ENCODE results near the gene LIF. TPM values are rescaled to one million over a fixed set of nuclear protein-coding genes. Genes with fewer than 3 reads are reported as not detected.
A peak's percentile ranks its signal among the peaks of the same experiment; 100 is the strongest.

Gene LIF
- total RNA-seq, 4 donors from 2014 or later, result 0.30 to 0.84 (median 0.72) TPM

DNA sequence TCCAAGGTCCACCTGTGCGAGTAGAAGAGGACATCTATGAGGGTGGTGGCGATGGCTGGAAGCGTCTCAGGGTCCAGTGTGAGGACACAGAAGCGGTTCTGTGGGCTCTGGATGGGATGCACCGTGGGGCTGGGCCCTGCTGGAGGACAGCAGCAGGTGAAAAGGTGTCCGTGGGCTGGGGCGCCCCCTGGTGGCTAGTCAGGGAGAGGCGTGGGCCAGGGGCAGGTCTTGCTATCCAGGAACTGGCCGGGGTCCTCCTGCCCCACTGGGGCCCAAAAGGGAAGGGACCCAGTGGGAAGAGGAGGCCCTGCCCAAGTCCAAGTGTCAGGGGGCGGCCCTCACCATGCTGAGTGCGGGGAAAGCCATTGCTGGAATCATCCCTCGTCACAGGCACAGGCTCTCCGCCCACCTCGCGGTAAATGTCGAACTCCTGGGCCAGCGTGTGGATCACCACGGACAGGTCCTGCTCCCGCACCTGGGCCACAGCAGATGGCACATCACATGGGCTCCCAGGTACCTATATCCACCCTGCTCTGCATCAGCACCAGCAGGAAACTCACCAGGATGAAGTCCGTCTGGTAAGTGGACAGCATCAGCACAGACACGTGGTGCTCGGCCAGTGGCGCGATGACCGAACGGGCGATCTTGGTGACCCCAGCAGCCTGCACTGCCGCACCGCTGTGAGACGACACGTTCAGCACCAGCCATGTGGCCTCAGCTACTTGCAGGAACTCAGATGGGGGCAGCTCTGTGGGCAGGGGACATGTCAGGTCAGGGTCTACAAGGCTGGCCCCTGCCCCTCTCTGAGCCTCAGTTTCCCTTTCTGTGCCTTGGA lies 40.5 kb upstream of the LIF start:
- H3K27me3 ChIP-seq, result no peaks in the 10 kb centered on the region
- peaks cover 7 to 53% (median 25%) of the 10 kb centered on the region in 4 donors for H3K4me1 ChIP-seq
- peaks cover 0 to 51% (median 0%) of the 10 kb centered on the region in 3 donors for H3K36me3 ChIP-seq
- no peak for TF ChIP-seq POLR2A (IDR thresholded peaks at IDR 0.05)
- no peak for TF ChIP-seq EP300 (IDR thresholded peaks at IDR 0.05)
- TF ChIP-seq, protein P1, sequence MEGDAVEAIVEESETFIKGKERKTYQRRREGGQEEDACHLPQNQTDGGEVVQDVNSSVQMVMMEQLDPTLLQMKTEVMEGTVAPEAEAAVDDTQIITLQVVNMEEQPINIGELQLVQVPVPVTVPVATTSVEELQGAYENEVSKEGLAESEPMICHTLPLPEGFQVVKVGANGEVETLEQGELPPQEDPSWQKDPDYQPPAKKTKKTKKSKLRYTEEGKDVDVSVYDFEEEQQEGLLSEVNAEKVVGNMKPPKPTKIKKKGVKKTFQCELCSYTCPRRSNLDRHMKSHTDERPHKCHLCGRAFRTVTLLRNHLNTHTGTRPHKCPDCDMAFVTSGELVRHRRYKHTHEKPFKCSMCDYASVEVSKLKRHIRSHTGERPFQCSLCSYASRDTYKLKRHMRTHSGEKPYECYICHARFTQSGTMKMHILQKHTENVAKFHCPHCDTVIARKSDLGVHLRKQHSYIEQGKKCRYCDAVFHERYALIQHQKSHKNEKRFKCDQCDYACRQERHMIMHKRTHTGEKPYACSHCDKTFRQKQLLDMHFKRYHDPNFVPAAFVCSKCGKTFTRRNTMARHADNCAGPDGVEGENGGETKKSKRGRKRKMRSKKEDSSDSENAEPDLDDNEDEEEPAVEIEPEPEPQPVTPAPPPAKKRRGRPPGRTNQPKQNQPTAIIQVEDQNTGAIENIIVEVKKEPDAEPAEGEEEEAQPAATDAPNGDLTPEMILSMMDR (IDR thresholded peaks at IDR 0.05), result peak; percentile 77 to 95 (median 91)
- peak overlapping the region in 3 of 4 donors; percentile 25 to 94 (median 93) for H3K27ac ChIP-seq
- no peak overlapping the region for H3K4me3 ChIP-seq
- DNase-seq (ENCODE audit: low spot score in 2 of 2), result peak in 1 of 2 donors; percentile 54
- no peaks in the 10 kb centered on the region for H3K9me3 ChIP-seq
- 43 to 59% methylated on average over 14 to 20 of the region's 31 CpGs for WGBS, 2 donors

DNA sequence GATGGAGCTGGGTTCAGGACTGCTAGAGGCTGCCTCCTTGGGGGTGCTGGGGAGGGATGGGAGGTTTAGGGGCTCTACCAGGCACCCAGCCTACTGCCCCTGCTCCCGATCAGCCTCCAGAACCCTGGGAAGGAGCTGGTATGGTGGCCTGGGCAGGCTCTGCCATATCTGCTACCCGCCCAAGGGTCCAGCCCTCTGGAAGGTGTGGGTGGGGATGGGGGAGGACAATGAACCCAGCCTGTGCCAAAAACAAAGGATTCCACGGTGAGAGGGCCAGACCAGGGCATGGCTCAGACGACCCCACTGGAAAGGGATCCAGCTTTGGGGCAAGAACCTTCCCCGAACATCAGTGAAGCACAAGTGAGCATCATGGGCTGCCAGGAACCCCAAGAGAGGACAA lies 39.8 kb upstream of the LIF start:
- 73% methylated on average over 5 of the region's 5 CpGs for WGBS, 2 donors
- Histone ChIP-seq H3K36me3 (peaks cover 0 to 49% (median 0%) of the 10 kb centered on the region in 3 donors), H3K27ac (no peak overlapping the region), H3K9me3 (no peaks in the 10 kb centered on the region), H3K4me1 (peaks cover 3 to 46% (median 18%) of the 10 kb centered on the region in 4 donors), H3K27me3 (no peaks in the 10 kb centered on the region), H3K4me3 (no peak overlapping the region)
- TF ChIP-seq EP300 (IDR thresholded peaks at IDR 0.05) (no peak), POLR2A (IDR thresholded peaks at IDR 0.05) (no peak)
- DNase-seq (ENCODE audit: low spot score in 2 of 2), result no peak

DNA sequence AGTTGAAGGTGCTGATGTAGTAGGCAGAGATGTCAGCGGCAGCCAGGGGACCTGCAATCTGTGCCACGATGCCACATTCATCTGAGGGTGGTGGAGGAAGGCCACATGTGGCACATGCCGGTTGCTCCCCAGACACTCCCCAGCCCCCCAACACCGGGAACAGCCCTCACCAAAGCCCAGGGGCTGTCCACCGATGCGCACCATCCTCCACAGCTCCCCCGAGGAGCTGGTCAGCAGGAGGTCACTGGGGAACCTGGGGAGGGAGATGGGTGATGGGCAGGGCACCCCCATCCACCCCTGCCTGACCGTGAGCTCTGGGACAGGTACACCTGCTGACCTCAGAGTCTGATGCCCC lies 39.3 kb upstream of the LIF start:
- no peaks in the 10 kb centered on the region for H3K27me3 ChIP-seq
- no peaks in the 10 kb centered on the region for H3K9me3 ChIP-seq
- H3K4me1 ChIP-seq, result peaks cover 0 to 41% (median 13%) of the 10 kb centered on the region in 4 donors
- peaks cover 0 to 49% (median 0%) of the 10 kb centered on the region in 3 donors for H3K36me3 ChIP-seq
- DNase-seq (ENCODE audit: low spot score in 2 of 2), result no peak
- TF ChIP-seq POLR2A (IDR thresholded peaks at IDR 0.05) (no peak), EP300 (IDR thresholded peaks at IDR 0.05) (no peak)
- TF ChIP-seq, protein P1 (IDR thresholded peaks at IDR 0.05), result no peak
- H3K4me3 ChIP-seq, result no peak overlapping the region
- H3K27ac ChIP-seq, result no peak overlapping the region
- 89% methylated on average over 4 of the region's 8 CpGs; no CpG with 5 or more reads in 1 of the 2 donors for WGBS, 2 donors

DNA sequence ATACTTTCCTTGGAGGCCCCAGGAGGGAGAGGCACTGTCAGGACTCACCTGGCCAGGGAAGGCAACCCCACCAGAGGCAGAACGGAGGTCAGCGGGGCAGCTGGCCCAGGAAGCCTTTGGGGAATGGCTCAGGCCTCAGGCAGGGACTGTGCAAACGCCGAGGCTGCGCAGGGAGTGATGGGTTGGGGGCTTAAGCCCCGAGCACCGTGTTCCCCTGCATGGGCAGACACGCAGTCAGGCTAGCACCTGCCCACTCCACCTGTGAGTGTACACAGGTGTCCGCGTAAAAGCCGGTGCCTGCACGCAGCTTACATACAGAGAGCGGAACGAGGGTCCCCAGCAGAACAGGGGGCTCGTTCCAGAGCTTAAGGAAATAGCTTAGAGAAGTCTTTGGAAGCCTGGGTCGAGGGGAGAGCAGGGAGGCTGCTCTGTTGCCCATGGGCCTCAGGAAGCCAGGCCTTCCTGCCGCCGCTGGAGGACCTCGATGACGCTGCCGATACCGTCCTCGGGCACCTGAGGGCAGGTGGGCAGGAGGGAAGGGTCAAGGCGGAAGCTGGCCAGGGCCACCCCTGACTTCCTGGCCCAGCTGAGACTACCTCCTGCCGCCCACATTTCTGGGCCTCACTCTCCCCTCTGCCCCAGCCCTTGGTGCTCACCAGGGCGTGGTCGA lies 38.8 kb upstream of the LIF start:
- peaks cover 0 to 36% (median 8%) of the 10 kb centered on the region in 4 donors for H3K4me1 ChIP-seq
- H3K27me3 ChIP-seq, result no peaks in the 10 kb centered on the region
- TF ChIP-seq POLR2A (IDR thresholded peaks at IDR 0.05) (no peak), EP300 (IDR thresholded peaks at IDR 0.05) (no peak)
- TF ChIP-seq, protein P1 (IDR thresholded peaks at IDR 0.05), result no peak

DNA sequence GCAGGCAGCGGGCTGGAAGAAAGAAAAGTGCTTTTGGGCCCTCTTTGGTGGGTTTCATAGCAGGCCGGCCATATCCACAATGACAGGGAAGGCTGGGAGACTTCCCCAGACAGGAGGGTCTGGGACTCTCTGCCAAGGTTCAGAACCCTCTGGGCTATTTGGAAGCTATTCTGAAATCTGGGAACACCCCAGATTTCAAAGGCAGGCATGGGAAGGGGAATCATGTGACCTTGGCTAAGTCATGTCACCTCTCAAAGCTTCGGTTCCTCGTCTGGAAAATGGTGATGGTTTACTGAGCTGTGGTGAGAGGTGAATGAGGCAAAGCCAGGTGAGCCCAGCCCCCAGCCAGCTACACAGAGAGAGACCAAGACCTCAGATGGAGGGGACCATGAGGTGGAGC lies 38.1 kb upstream of the LIF start:
- Histone ChIP-seq H3K27me3 (no peaks in the 10 kb centered on the region), H3K4me1 (peaks cover 0 to 35% (median 2%) of the 10 kb centered on the region in 4 donors), H3K36me3 (peaks cover 0 to 49% (median 0%) of the 10 kb centered on the region in 3 donors), H3K27ac (no peak overlapping the region), H3K9me3 (no peaks in the 10 kb centered on the region), H3K4me3 (no peak overlapping the region)
- DNase-seq (ENCODE audit: low spot score in 2 of 2), result no peak
- TF ChIP-seq EP300 (IDR thresholded peaks at IDR 0.05), result no peak
- TF ChIP-seq, protein P1 (IDR thresholded peaks at IDR 0.05), result no peak
- TF ChIP-seq POLR2A (IDR thresholded peaks at IDR 0.05), result no peak
- WGBS, 2 donors, result 82 to 84% methylated on average over 4 of the region's 4 CpGs

More for the DNA sequence above, 38.8 kb upstream of the LIF start:
- 87 to 91% methylated on average over 26 of the region's 27 CpGs for WGBS, 2 donors
- no peak overlapping the region for H3K4me3 ChIP-seq
- no peaks in the 10 kb centered on the region for H3K9me3 ChIP-seq
- no peak for DNase-seq (ENCODE audit: low spot score in 2 of 2)
- peaks cover 0 to 49% (median 0%) of the 10 kb centered on the region in 3 donors for H3K36me3 ChIP-seq
- no peak overlapping the region for H3K27ac ChIP-seq

Data from tibial nerve (tissue), 4 donors.